Measurements from ENCODE around the gene USP13.

DNA sequence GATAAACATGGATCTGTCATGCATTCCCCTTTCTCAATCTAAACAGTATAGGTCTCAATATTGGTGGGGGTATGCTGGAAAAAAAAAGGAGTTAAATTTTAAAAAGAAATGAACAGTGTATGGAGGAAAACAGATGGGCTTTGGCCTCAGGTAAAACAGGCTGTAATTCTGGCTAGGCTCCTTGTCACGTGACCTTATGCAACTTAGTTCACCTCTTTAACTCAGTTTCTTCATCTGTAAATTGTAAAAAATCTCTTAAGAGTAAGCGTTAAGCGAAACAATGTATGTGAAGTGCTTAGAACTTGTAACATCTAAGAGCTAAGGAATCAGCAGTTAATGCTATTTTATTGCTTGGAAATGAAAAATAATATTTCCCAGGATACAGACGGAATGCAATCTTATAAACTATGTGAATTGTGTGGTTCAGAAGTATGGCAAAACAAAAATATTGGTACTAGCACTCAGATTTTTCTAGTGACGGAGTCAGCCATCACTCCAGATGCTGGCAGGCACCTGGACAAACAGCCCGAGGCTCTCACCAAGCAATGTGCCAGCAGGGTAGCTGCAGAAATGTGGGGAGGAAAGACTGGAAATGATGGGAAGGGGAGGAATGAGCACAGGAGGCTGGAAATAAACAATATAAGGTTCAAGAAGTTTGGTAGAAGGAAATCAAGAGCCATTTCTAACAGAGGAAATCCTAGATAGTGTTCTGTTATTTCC, 172.8 kb downstream of the USP13 start:
- TF ChIP-seq CTCF (conservative IDR thresholded peaks at IDR 0.05 in 1 of 2, IDR thresholded peaks at IDR 0.05 in 1 of 2; ENCODE audit: extremely low read depth in 1 of 2, insufficient read depth in 1 of 2, low read depth in 1 of 2, low read length in 2 of 2) (no peak), EZH2 (IDR thresholded peaks at IDR 0.05; ENCODE audit: borderline replicate concordance, low read length) (no peak)

Measured in mammary epithelial cell (primary cell).